Central memory CD4-positive, alpha-beta T cell (primary cell): ENCODE results near the gene ZNF385B.

ENCODE experiments used
- DNase-seq: peaks from one replicate; pipeline ENCODE4 v3.0.0; 2022

Gene ZNF385B

GRCh38 chr2:179432751-179433150 is 428.7 kb downstream of the ZNF385B start:
- no peak for DNase-seq

- no peak for DNase-seq
Measured at GRCh38 chr2:179429597-179429996, 431.8 kb downstream of the ZNF385B start.

- DNase-seq: no peak
Measured at GRCh38 chr2:179429060-179429471, 432.3 kb downstream of the ZNF385B start.

GRCh38 chr2:179428649-179429048 is 432.8 kb downstream of the ZNF385B start:
- DNase-seq: no peak

- DNase-seq: no peak
Measured at GRCh38 chr2:179427065-179427464, 434.3 kb downstream of the ZNF385B start.

- no peak for DNase-seq
Measured at GRCh38 chr2:179424571-179424970, 436.8 kb downstream of the ZNF385B start.

- no peak for DNase-seq
Measured at GRCh38 chr2:179422037-179422643, 439.3 kb downstream of the ZNF385B start.

- no peak for DNase-seq
Measured at GRCh38 chr2:179417436-179417949, 443.9 kb downstream of the ZNF385B start.

GRCh38 chr2:179412112-179412511 is 449.3 kb downstream of the ZNF385B start:
- no peak for DNase-seq

- DNase-seq: no peak
Measured at GRCh38 chr2:179410552-179411356, 450.7 kb downstream of the ZNF385B start.

- DNase-seq: no peak
Measured at GRCh38 chr2:179403624-179404023, 457.8 kb downstream of the ZNF385B start.

- DNase-seq: no peak
Measured at GRCh38 chr2:179393481-179393880, 467.9 kb downstream of the ZNF385B start.
